Loucy (cell line): ENCODE measurements around the gene ROBO1.

Source experiments
- H2AFZ ChIP-seq: fragments of 200-600 bp; sonication (generic); 2 replicates; pipeline ENCODE4 v1.6.0; 2016; ENCODE audit warnings: antibody characterized with exemption, mild to moderate bottlenecking, low read length, moderate library complexity
- H3F3A ChIP-seq: fragments of 200-600 bp; 2 replicates; pipeline ENCODE4 v1.6.0; 2016; ENCODE audit warnings: antibody characterized with exemption, low read depth, mild to moderate bottlenecking
- H3K27me3 ChIP-seq: fragments of 200-600 bp; sonication (generic); 2 replicates; pipeline ENCODE4 v1.6.1; 2014; ENCODE audit warnings: low read length, mild to moderate bottlenecking; ENCODE audit not compliant: insufficient read depth, poor library complexity, severe bottlenecking
- H3K36me3 ChIP-seq: fragments of 200-600 bp; sonication (generic); 2 replicates; pipeline ENCODE4 v1.6.1; 2016; ENCODE audit warnings: low read length; ENCODE audit not compliant: insufficient read depth
- H3K4me1 ChIP-seq: fragments of 200-600 bp; sonication (generic); 2 replicates; pipeline ENCODE4 v1.5.1; 2014; ENCODE audit warnings: low read length, mild to moderate bottlenecking; ENCODE audit not compliant: insufficient read depth, poor library complexity, severe bottlenecking
- H3K4me2 ChIP-seq: fragments of 200-600 bp; sonication (generic); 2 replicates; pipeline ENCODE4 v1.6.0; 2014; ENCODE audit warnings: antibody characterized with exemption, low read length, low read depth, mild to moderate bottlenecking; ENCODE audit not compliant: poor library complexity, severe bottlenecking
- H3K4me3 ChIP-seq: fragments of 200-600 bp; sonication (generic); 2 replicates; pipeline ENCODE4 v1.5.1; 2014; ENCODE audit warnings: low read length, mild to moderate bottlenecking, mixed read lengths; ENCODE audit not compliant: poor library complexity, severe bottlenecking
- H3K79me2 ChIP-seq: fragments of 200-600 bp; sonication (generic); 2 replicates; pipeline ENCODE4 v1.6.1; 2014; ENCODE audit warnings: low read length; ENCODE audit not compliant: insufficient read depth
- H3K9ac ChIP-seq: fragments of 200-600 bp; sonication (generic); 2 replicates; pipeline ENCODE4 v1.6.0; 2014; ENCODE audit warnings: mild to moderate bottlenecking, low read depth, low read length, moderate library complexity; ENCODE audit not compliant: poor library complexity, severe bottlenecking
- H3K9me2 ChIP-seq: fragments of 200-600 bp; sonication (generic); replicated peaks from 2 replicates; pipeline ENCODE4 v1.6.1; 2016; ENCODE audit warnings: low read depth, low read length, mixed read lengths
- H3K9me3 ChIP-seq: fragments of 200-600 bp; sonication (generic); 2 replicates; pipeline ENCODE4 v1.6.1; 2014; ENCODE audit warnings: mild to moderate bottlenecking, antibody characterized with exemption, low read length, low read depth; ENCODE audit not compliant: insufficient read depth
- H4K20me1 ChIP-seq: fragments of 200-600 bp; sonication (generic); 2 replicates; pipeline ENCODE4 v1.6.0; 2014; ENCODE audit warnings: antibody characterized with exemption, low read length, mild to moderate bottlenecking; ENCODE audit not compliant: insufficient read depth, poor library complexity, severe bottlenecking
- EZH2phosphoT487 ChIP-seq: fragments of 200-600 bp; IDR thresholded peaks from 2 replicates; pipeline ENCODE4 v1.6.1; 2018; ENCODE audit warnings: antibody characterized with exemption, mild to moderate bottlenecking, moderate library complexity, borderline replicate concordance
- TF ChIP-seq, protein P1 (sequence below): fragments of 200-600 bp; sonication (generic); conservative IDR thresholded peaks from 2 replicates; pipeline ENCODE4 v1.5.1; 2014; ENCODE audit warnings: mild to moderate bottlenecking, antibody characterized with exemption, low read length

The ROBO1 gene

DNA sequence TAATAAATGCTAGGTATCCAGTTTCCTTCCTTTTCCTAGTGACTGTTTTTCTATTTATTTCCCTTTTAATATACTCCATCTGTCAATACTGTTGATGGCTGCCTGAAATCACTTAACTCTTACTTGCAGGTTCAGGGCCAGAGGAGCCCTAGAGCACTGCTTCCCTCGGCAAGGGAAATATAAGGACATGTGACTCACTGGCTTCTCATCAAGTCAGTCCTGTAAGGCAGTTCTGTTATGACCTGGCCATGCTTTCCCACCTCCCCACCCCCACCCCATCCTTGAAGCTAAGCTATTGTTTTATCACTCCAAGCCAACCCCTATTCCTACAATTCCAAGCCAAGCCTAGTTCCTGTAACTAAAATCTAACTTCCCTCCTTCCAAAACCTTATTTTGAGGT is 800.7 kb downstream of the ROBO1 start:
- H3K9me2 ChIP-seq = no peaks in the 10 kb centered on the region; the same call in 1 of the 2 replicates
- no peak overlapping the region for H3K9ac ChIP-seq
- H3K4me1 ChIP-seq = no peaks in the 10 kb centered on the region
- no peaks in the 10 kb centered on the region for H3K9me3 ChIP-seq
- H3F3A ChIP-seq = no peaks in the 10 kb centered on the region
- H3K79me2 ChIP-seq = no peaks in the 10 kb centered on the region
- no peaks in the 10 kb centered on the region for H3K36me3 ChIP-seq
- no peak for TF ChIP-seq EZH2phosphoT487
- TF ChIP-seq, protein P1, sequence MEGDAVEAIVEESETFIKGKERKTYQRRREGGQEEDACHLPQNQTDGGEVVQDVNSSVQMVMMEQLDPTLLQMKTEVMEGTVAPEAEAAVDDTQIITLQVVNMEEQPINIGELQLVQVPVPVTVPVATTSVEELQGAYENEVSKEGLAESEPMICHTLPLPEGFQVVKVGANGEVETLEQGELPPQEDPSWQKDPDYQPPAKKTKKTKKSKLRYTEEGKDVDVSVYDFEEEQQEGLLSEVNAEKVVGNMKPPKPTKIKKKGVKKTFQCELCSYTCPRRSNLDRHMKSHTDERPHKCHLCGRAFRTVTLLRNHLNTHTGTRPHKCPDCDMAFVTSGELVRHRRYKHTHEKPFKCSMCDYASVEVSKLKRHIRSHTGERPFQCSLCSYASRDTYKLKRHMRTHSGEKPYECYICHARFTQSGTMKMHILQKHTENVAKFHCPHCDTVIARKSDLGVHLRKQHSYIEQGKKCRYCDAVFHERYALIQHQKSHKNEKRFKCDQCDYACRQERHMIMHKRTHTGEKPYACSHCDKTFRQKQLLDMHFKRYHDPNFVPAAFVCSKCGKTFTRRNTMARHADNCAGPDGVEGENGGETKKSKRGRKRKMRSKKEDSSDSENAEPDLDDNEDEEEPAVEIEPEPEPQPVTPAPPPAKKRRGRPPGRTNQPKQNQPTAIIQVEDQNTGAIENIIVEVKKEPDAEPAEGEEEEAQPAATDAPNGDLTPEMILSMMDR = no peak
- no peak overlapping the region for H3K4me2 ChIP-seq
- no peak overlapping the region for H2AFZ ChIP-seq
- no peak overlapping the region for H3K4me3 ChIP-seq
- H3K27me3 ChIP-seq = no peaks in the 10 kb centered on the region
- H4K20me1 ChIP-seq = no peaks in the 10 kb centered on the region

DNA sequence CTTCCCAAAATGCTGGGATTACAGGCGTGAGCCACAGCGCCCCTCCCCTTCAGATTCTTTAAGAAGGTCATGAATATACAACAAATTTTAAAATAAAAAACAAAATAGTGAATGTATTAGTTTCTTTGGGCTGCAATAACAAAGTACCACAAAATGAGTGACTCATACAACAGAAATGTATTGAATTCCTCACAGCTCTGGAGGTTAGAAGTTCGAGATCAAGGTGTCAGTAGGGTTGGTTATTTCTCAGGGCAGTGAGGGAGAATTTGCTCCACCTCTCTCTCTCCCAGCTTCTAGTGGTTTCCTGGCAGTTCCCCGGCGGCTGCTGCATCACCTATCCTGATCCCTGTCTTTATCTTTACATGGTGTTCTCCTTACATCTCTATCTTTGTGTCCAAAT is 804.0 kb downstream of the ROBO1 start:
- no peaks in the 10 kb centered on the region for H4K20me1 ChIP-seq
- H3K79me2 ChIP-seq = no peaks in the 10 kb centered on the region
- no peaks in the 10 kb centered on the region for H3K36me3 ChIP-seq
- no peaks in the 10 kb centered on the region for H3K9me2 ChIP-seq
- no peak overlapping the region for H3K4me2 ChIP-seq
- no peaks in the 10 kb centered on the region for H3F3A ChIP-seq
- no peak overlapping the region for H3K9ac ChIP-seq
- H3K27me3 ChIP-seq = no peaks in the 10 kb centered on the region
- H3K4me3 ChIP-seq = no peak overlapping the region
- no peaks in the 10 kb centered on the region for H3K9me3 ChIP-seq
- H2AFZ ChIP-seq = no peak overlapping the region
- TF ChIP-seq EZH2phosphoT487 = no peak
- TF ChIP-seq, protein P1 = no peak
- no peaks in the 10 kb centered on the region for H3K4me1 ChIP-seq

DNA sequence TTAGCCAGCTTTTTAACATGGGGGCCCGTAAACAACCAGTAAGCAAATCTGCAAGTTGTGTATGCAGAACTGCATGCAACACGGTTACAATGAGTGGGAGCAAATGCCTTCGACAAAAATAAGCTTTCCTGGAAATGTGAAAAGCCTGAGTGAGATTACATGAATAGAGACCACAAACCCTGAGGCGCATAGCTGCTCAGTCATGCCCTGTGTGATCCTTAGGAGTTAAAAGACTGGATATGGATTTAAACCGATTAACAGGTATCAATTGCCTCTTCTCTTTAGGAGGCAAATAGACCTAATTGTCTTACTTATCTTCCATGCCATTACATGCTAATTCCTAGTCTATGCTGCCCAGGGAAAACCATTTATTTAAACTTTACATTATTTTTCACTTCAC is 810.3 kb downstream of the ROBO1 start:
- Histone ChIP-seq H3K9me2 (no peaks in the 10 kb centered on the region), H2AFZ (no peak overlapping the region), H3F3A (no peaks in the 10 kb centered on the region), H3K4me3 (no peak overlapping the region), H3K79me2 (no peaks in the 10 kb centered on the region), H4K20me1 (no peaks in the 10 kb centered on the region), H3K4me2 (no peak overlapping the region), H3K36me3 (no peaks in the 10 kb centered on the region), H3K27me3 (no peaks in the 10 kb centered on the region), H3K9ac (no peak overlapping the region), H3K9me3 (no peaks in the 10 kb centered on the region), H3K4me1 (no peaks in the 10 kb centered on the region)
- TF ChIP-seq, protein P1 = no peak
- TF ChIP-seq EZH2phosphoT487 = no peak
